Mucosa of rectum (tissue), 2 donors: Measurements from ENCODE around the gene DMRT2.

ENCODE experiments used
- H3K27ac ChIP-seq, 2 donors: one replicate each; pipeline ENCODE4 v1.7.0; 2013; ENCODE audit warnings: inconsistent platforms in 2 of 2, low read depth in 2 of 2, low read length in 2 of 2
- H3K27me3 ChIP-seq, 2 donors: one replicate each; pipeline ENCODE4 v1.7.0; 2013; ENCODE audit warnings: low read length in 2 of 2; ENCODE audit not compliant: control insufficient read depth in 2 of 2, insufficient read depth in 2 of 2
- H3K36me3 ChIP-seq, 2 donors: one replicate each; pipeline ENCODE4 v1.7.0; 2013; ENCODE audit warnings: low read length in 2 of 2; ENCODE audit not compliant: control insufficient read depth in 2 of 2, insufficient read depth in 2 of 2
- H3K4me1 ChIP-seq, 2 donors: one replicate each; pipeline ENCODE4 v1.7.0; 2013; ENCODE audit warnings: low read length in 2 of 2, mild to moderate bottlenecking in 1 of 2; ENCODE audit not compliant: control insufficient read depth in 2 of 2, insufficient read depth in 2 of 2
- H3K4me3 ChIP-seq, 2 donors: one replicate each; pipeline ENCODE4 v1.7.0; 2013; ENCODE audit warnings: low read length in 2 of 2
- H3K9ac ChIP-seq, 2 donors: one replicate each; pipeline ENCODE4 v1.7.0; 2013; ENCODE audit warnings: low read length in 2 of 2, low read depth in 1 of 2, mild to moderate bottlenecking in 1 of 2
- H3K9me3 ChIP-seq, 2 donors: one replicate each; pipeline ENCODE4 v1.7.0; 2013; ENCODE audit warnings: low read length in 2 of 2; ENCODE audit not compliant: control insufficient read depth in 2 of 2
- donor health status: healthy.
- donor health status: Normal muscosa, but diverticular disease.

The DMRT2 gene

GRCh38 chr9:1018121-1018520 is 32.0 kb upstream of the DMRT2 start:
- Histone ChIP-seq H3K4me3 (no peak overlapping the region), H3K27me3 (peaks cover 0 to 4% of the 10 kb centered on the region in 2 donors), H3K9ac (no peak overlapping the region), H3K36me3 (no peaks in the 10 kb centered on the region), H3K4me1 (no peaks in the 10 kb centered on the region), H3K9me3 (no peaks in the 10 kb centered on the region), H3K27ac (no peak overlapping the region)

DNA sequence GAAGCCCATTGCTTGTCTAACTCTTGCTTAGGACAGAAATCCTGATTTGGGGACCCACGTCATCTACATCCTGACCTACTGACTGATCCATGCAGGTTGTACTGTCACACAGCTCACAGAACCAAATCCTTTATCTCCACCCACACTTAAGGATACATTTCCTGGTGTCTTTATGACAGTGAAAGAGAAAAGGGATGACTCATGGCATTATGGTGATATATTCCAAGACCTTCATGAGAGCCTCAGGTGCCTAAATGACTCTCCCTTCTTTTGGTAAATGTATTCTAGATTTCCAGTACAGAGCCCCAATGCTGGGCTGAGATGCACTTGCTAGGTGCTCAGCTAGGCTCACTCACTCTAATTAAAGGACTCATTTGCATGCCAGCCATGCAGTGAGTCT is 26.0 kb upstream of the DMRT2 start:
- H3K27me3 ChIP-seq = peaks cover 0 to 4% of the 10 kb centered on the region in 2 donors
- no peak overlapping the region for H3K4me3 ChIP-seq
- no peaks in the 10 kb centered on the region for H3K9me3 ChIP-seq
- H3K9ac ChIP-seq = no peak overlapping the region
- H3K4me1 ChIP-seq = no peaks in the 10 kb centered on the region
- H3K36me3 ChIP-seq = no peaks in the 10 kb centered on the region
- no peak overlapping the region for H3K27ac ChIP-seq

DNA sequence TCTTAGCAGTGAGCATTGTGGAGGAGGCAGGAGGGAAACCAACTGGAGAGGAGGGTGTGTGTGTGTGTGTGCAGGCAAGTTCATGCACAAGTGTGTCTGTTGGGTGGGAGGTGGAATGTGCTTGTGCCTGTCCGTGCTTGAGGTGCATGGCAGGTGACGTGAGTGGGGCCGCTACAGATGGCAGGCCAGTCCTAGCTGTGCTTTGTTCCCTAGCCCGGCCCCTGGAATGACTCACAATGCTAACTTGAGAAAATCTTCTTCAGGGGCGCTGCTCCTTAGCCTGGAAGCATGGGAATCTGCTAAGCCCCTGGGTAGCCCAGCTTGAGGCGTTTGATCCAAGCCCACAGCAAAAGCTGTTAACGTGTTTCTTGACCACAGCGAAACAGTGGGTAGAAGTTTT is 25.0 kb upstream of the DMRT2 start:
- Histone ChIP-seq H3K9ac (no peak overlapping the region), H3K27me3 (peaks cover 0 to 4% of the 10 kb centered on the region in 2 donors), H3K9me3 (no peaks in the 10 kb centered on the region), H3K27ac (no peak overlapping the region), H3K36me3 (no peaks in the 10 kb centered on the region), H3K4me3 (no peak overlapping the region), H3K4me1 (no peaks in the 10 kb centered on the region)

- H3K9ac ChIP-seq = no peak overlapping the region
- no peaks in the 10 kb centered on the region for H3K27me3 ChIP-seq
- H3K27ac ChIP-seq = no peak overlapping the region
- H3K4me1 ChIP-seq = no peaks in the 10 kb centered on the region
- H3K9me3 ChIP-seq = no peaks in the 10 kb centered on the region
- no peaks in the 10 kb centered on the region for H3K36me3 ChIP-seq
- no peak overlapping the region for H3K4me3 ChIP-seq
These were observed 23.9 kb upstream of the DMRT2 start for GRCh38 chr9:1026219-1026618.

GRCh38 chr9:1028501-1029190 is 21.5 kb upstream of the DMRT2 start:
- no peaks in the 10 kb centered on the region for H3K9me3 ChIP-seq
- H3K27me3 ChIP-seq = no peaks in the 10 kb centered on the region
- no peaks in the 10 kb centered on the region for H3K36me3 ChIP-seq
- H3K4me1 ChIP-seq = no peaks in the 10 kb centered on the region
- no peak overlapping the region for H3K27ac ChIP-seq
- no peak overlapping the region for H3K9ac ChIP-seq
- H3K4me3 ChIP-seq = no peak overlapping the region

DNA sequence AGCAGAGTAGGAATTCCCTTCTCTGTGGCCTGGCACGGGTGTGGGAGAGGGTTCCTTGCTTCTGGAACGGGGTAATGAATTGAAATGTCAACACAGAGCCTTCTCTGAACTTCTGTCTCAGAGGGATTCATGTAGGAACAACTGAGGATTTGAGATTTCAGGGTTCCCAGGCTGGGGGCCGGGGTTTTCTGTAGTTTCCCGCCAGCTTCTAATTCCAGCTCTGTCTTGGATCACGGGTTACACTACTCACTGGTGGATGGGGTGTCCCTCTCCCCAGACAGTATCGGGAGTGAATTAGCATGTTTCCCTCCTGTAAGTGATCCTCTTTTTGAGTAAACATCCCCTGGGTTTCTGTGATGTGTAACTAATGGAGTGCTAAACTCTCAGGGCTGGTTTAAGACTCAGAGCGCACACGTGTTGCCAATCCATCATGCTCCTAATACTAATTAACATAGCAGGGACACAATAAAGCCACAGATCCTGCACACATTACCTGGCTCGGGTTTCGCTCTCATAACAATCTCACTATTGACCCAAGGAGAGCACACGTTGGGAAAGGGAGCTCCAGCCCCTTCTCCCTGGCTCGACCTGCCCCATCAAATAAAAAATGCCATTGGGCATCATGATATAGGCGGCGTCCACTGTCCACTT is 18.1 kb upstream of the DMRT2 start:
- Histone ChIP-seq H3K27ac (no peak overlapping the region), H3K9ac (no peak overlapping the region), H3K9me3 (no peaks in the 10 kb centered on the region), H3K4me1 (no peaks in the 10 kb centered on the region), H3K4me3 (no peak overlapping the region), H3K36me3 (no peaks in the 10 kb centered on the region), H3K27me3 (peaks cover 0 to 5% of the 10 kb centered on the region in 2 donors)

DNA sequence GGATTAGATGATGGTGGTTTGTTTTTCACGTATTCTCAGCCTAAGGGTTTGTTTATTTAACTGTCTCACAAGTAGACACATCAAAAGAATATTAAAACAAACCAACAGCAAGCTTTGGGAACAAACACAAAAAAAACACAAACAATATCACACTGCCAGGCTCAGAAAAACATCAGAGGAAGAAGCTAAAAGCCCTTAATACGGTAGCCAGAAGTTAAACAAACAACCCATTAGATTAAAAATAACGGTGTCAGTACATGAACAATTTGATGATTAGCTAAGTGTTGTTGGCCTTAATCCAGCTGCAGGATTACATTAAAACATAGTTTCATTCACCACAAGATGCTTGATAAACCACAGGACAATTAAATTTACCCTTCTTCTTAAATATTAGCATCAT is 15.9 kb upstream of the DMRT2 start:
- H3K36me3 ChIP-seq = no peaks in the 10 kb centered on the region
- no peak overlapping the region for H3K27ac ChIP-seq
- H3K4me3 ChIP-seq = no peak overlapping the region
- H3K4me1 ChIP-seq = no peaks in the 10 kb centered on the region
- no peaks in the 10 kb centered on the region for H3K9me3 ChIP-seq
- H3K27me3 ChIP-seq = peaks cover 8 to 13% of the 10 kb centered on the region in 2 donors
- no peak overlapping the region for H3K9ac ChIP-seq

DNA sequence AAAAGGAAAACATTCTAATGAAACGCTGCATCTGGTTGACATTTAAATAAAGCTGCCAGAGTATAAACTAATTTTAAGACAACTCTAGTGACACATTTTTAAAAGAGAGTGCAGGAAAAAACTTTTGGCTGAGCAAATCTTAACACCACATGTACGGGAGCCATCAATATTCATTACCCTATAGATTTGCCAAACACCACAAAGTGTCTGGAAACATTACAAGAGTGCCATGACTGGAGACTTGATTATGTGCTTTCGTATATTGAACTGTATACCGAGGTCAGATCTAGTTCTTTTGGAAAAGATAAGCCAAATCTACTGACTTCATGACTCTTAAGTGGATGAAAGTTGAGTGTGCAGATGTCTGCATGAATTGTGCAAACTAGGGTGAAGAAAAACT is 10.6 kb upstream of the DMRT2 start:
- Histone ChIP-seq H3K9ac (no peak overlapping the region), H3K36me3 (no peaks in the 10 kb centered on the region), H3K4me1 (no peaks in the 10 kb centered on the region), H3K27me3 (peaks cover 37 to 50% of the 10 kb centered on the region in 2 donors), H3K9me3 (no peaks in the 10 kb centered on the region), H3K27ac (no peak overlapping the region), H3K4me3 (no peak overlapping the region)

DNA sequence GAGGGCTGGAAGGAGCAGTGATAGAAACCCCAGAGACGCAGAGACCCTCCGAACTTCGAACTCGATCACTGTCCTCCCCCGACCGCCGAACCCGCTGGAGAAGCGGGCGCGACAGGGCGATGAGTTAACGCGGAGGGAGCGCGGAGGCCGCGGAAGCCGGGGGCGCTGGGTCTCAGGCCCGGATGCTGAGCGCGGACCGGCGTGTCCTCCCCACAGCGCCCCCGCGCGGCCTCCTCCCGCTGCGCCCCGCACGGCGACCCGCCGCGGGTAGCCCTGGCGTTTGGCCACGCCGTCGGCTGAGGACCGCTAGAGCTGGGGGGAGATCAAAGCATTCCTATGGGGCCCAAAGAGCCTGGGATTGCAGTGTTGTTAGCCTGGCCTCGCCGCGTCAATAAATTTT is 7.7 kb upstream of the DMRT2 start:
- no peak overlapping the region for H3K9ac ChIP-seq
- H3K9me3 ChIP-seq = no peaks in the 10 kb centered on the region
- peak overlapping the region; percentile 15 to 52 for H3K4me3 ChIP-seq
- peaks cover 46 to 65% of the 10 kb centered on the region in 2 donors for H3K27me3 ChIP-seq
- no peaks in the 10 kb centered on the region for H3K36me3 ChIP-seq
- H3K4me1 ChIP-seq = peaks cover 0 to 4% of the 10 kb centered on the region in 2 donors
- no peak overlapping the region for H3K27ac ChIP-seq

GRCh38 chr9:1044643-1045042 is 5.5 kb upstream of the DMRT2 start:
- Histone ChIP-seq H3K9me3 (no peaks in the 10 kb centered on the region), H3K27ac (no peak overlapping the region), H3K27me3 (peaks cover 52 to 61% of the 10 kb centered on the region in 2 donors), H3K4me3 (no peak overlapping the region), H3K36me3 (no peaks in the 10 kb centered on the region), H3K9ac (no peak overlapping the region), H3K4me1 (peaks cover 8 to 10% of the 10 kb centered on the region in 2 donors)
